Adrenal gland (tissue), 12 donors: ENCODE data around the gene CGNL1. TPM values are rescaled to one million over a fixed set of nuclear protein-coding genes. Genes with fewer than 3 reads are reported as not detected.
A peak's percentile ranks its signal among the peaks of the same experiment; 100 is the strongest.

Source experiments
- DNase-seq, 7 donors: peaks; one replicate each; pipeline ENCODE4 v3.0.0-alpha.2; 2019 to 2020
- H3K27ac ChIP-seq, 5 donors: fragments of 200-600 bp; sonication (generic) in 4 of 5; 1 replicate in 3 of 5; 2 replicates in 2 of 5; pipeline versions ENCODE4 v1.5.1 to v1.8.0; 2016 to 2020; ENCODE audit warnings: mild to moderate bottlenecking in 1 of 5
- H3K27me3 ChIP-seq: fragments of 200-600 bp; 2 replicates; pipeline ENCODE4 v1.8.0; 2021
- H3K36me3 ChIP-seq, 2 donors: fragments of 200-600 bp; replicated peaks in 1 of 2; 1 replicate in 1 of 2; 2 replicates in 1 of 2; pipeline versions ENCODE4 v1.5.1 to v1.8.0; 2018 to 2022
- H3K4me1 ChIP-seq, 2 donors: fragments of 200-600 bp; replicated peaks in 1 of 2; 1 replicate in 1 of 2; 2 replicates in 1 of 2; pipeline versions ENCODE4 v1.5.1 to v1.8.0; 2018 to 2021
- H3K4me3 ChIP-seq, 4 donors: fragments of 200-600 bp; sonication (generic) in 3 of 4; one replicate each; pipeline ENCODE4 v1.5.1; 2016 to 2018
- H3K9me3 ChIP-seq, 3 donors: fragments of 200-600 bp; sonication (generic) in 1 of 3; replicated peaks in 1 of 3; 1 replicate in 2 of 3; 2 replicates in 1 of 3; pipeline versions ENCODE4 v1.5.1 to v1.8.0; 2016 to 2021
- CTCF ChIP-seq, 6 experiments: fragments of 450-650 bp in 4 of 6; fragments of 200-600 bp in 2 of 6; sonication (generic) in 1 of 6; IDR thresholded peaks; 1 replicate in 5 of 6; 2 replicates in 1 of 6; pipeline versions ENCODE4 v1.5.1 to v1.8.0; 2016 to 2021; ENCODE audit warnings: antibody characterized with exemption in 6 of 6, mild to moderate bottlenecking in 2 of 6, moderate library complexity in 1 of 6
- POLR2A ChIP-seq, 2 donors: fragments of 450-650 bp; IDR thresholded peaks; one replicate each; pipeline ENCODE4 v1.6.1; 2017; ENCODE audit warnings: antibody characterized with exemption in 2 of 2, mild to moderate bottlenecking in 2 of 2, moderate library complexity in 1 of 2
- WGBS, 4 donors: extraction: QIAGEN DNeasy Blood & Tissue Kit in 2 of 4; methylation state at CpG; one replicate each; pipeline versions ENCODE4 v1.1.5 to v1.1.7; 2013 to 2017; 5-methylcytosine and 5-hydroxymethylcytosine counted together
- intact Hi-C, 2 donors: fragments of 100-400 bp; cut with DNase I; formaldehyde crosslinking; loops; one replicate each; pipeline versions ENCODE4 v1.14.1 to v1.15.0; 2022 to 2023
- polyA plus RNA-seq, 3 donors: library from polyadenylated mRNA; stranded (reverse); fragments of 200-250 nt in 2 of 3; fragments of 350-450 nt in 1 of 3; fragmentation: Illumina TruSeq in 1 of 3; extraction: RNeasy Lipid Tissue Mini Kit (QIAGEN cat#74804) in 1 of 3; gene quantifications; one replicate each; pipeline ENCODE4 v1.2.3, GENCODE V29; 2013 to 2014
- total RNA-seq, 9 donors: library from RNA; depleted of rRNA in 4 of 9; stranded (reverse); fragments of >200 nt in 4 of 9; fragments of 120-200 nt in 1 of 9; fragmentation: NEBNext Ultra II Directional in 1 of 9; extraction: Animal tissue kit (Norgen Biotek cat#: 25700) in 1 of 9; gene quantifications; one replicate each; pipeline versions ENCODE4 v1.1.0 to v1.2.4, GENCODE V29; 2013 to 2023
- donor health status: healthy with polysubstance abuse.
- donor health status: Bipolar disorder and iron deficiency.
- donor health status: DM: yes; HTN: yes; CAD: no.
- donor health status: DM: no; HTN: no; CAD: no.
- donor health status: DM: no; HTN: no; CAD: no.
- donor health status: DM: yes; HTN: yes; CAD: no.

The CGNL1 gene
- total and polyA plus RNA-seq, 12 donors: 5.2 to 49.5 (median 22.0) TPM

DNA sequence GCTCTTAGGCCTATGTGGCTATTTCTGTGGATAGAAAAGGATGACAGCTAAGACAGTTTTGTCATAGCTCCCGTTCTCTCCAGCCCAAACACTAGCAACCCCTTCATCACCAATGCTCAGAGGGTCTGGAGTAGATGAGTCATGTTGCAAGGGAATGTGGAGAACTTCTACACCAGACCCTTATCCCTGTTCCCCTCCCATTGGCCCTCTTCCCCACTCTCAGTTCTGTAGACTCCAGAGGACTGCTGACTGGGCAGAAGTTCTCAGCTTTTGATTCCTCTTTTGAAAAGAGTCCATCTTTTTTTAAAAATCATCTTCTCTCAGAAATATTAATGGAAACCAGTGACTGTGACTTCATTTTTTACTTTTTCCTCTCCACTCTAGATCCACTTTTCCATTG lies 213.0 kb downstream of the CGNL1 start:
- DNase-seq: peak in 1 of 7 donors; percentile 42
- TF ChIP-seq POLR2A (IDR thresholded peaks at IDR 0.05): no peak
- no peak for TF ChIP-seq CTCF (IDR thresholded peaks at IDR 0.05)
- WGBS, 4 donors: 44 to 85% (median 77%) methylated on average over 1 of the region's 1 CpG
- H3K27me3 ChIP-seq: no peaks in the 10 kb centered on the region
- no peaks in the 10 kb centered on the region for H3K9me3 ChIP-seq
- H3K4me1 ChIP-seq: peaks cover 8 to 21% of the 10 kb centered on the region in 2 donors
- no peaks in the 10 kb centered on the region for H3K36me3 ChIP-seq
- intact Hi-C loops: no loop called here
- peak overlapping the region in 2 of 5 donors; percentile 36 to 38 for H3K27ac ChIP-seq
- H3K4me3 ChIP-seq: no peak overlapping the region

GRCh38 chr15:57589754-57590153 lies 213.4 kb downstream of the CGNL1 start:
- Histone ChIP-seq H3K4me3 (no peak overlapping the region), H3K36me3 (no peaks in the 10 kb centered on the region), H3K4me1 (peaks cover 8 to 26% of the 10 kb centered on the region in 2 donors), H3K9me3 (no peaks in the 10 kb centered on the region), H3K27me3 (no peaks in the 10 kb centered on the region), H3K27ac (peak overlapping the region in 2 of 5 donors; percentile 36 to 38)
- 62 to 75% (median 69%) methylated on average over 2 of the region's 2 CpGs for WGBS, 4 donors
- intact Hi-C loops: no loop called here
- TF ChIP-seq CTCF (IDR thresholded peaks at IDR 0.05): no peak
- no peak for TF ChIP-seq POLR2A (IDR thresholded peaks at IDR 0.05)
- DNase-seq: no peak

DNA sequence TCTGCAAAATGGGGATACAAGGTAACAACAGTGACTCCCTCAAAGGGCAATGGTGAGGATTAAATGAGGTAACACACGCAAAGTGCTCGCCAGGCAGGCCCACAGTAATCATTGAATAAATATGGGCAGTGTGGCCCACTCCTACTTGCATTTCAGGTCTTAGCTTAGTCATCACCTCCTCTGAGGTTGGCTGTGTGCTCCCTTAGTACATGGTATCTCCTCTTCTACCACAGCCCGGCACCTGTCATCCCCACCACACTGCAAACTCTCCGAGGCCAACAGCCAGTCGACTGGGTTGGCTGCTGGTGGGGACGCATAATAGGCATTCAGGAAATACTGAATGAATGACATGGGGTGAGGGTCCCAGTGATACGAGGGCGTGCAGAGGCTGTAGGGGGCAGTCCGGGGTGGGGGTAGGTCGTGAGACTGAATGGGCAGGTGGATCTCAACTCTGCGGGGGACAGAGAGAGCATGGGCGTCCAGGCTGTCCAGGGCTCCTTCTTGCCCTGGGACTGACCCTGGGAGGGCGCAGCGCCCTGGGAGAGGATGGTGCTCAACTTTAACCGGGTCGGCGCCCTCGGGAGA lies 215.0 kb downstream of the CGNL1 start:
- WGBS, 4 donors: 13 to 25% (median 21%) methylated on average over 13 to 18 of the region's 18 CpGs
- peaks cover 15 to 42% of the 10 kb centered on the region in 2 donors for H3K4me1 ChIP-seq
- peak overlapping the region in 3 of 5 donors; percentile 71 to 82 (median 82) for H3K27ac ChIP-seq
- H3K36me3 ChIP-seq: no peaks in the 10 kb centered on the region
- DNase-seq: peak in 1 of 7 donors; percentile 31
- no peaks in the 10 kb centered on the region for H3K27me3 ChIP-seq
- intact Hi-C loops: no loop called here
- H3K4me3 ChIP-seq: peak overlapping the region in 2 of 4 donors; percentile 79 to 91
- TF ChIP-seq POLR2A (IDR thresholded peaks at IDR 0.05) (no peak), CTCF (IDR thresholded peaks at IDR 0.05) (no peak)
- H3K9me3 ChIP-seq: no peaks in the 10 kb centered on the region

DNA sequence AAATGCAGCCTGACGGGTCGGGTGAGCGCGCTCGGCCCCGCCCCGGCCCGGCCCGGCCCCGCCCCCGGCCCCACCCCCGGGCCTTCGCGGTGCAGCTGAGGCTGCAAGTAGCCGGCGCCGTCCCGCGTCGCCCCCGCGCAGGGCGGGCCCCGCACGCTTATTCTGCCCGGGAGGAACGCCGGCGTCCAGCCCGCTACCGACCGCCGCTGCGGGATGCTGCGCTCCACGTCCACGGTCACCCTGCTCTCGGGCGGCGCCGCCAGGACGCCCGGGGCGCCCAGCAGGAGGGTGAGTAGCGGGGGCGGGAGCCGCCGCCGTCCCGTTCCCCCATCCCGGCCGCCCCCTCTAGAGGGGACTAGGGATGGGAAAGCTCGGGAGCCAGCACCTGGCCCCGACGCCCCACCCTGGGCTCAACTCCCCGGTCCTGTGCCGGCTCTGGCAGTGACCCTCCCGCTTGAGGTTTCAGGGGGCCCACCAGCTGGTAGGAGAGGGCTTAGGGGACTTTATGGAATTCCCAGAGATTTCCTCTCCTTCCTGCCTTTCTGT lies 215.6 kb downstream of the CGNL1 start, which contains the start of gene MYZAP:
MYZAP (plus strand) TSS at position 83 of the 546 bp plus-strand sequence; CDS start at position 214, 131 bp downstream.
- 0 to 9% (median 2%) methylated on average over 7 to 58 of the region's 58 CpGs for WGBS, 4 donors
- TF ChIP-seq CTCF (IDR thresholded peaks at IDR 0.05): no peak
- TF ChIP-seq POLR2A (IDR thresholded peaks at IDR 0.05): peak in 1 of 2 donors; percentile 62
- peaks cover 19 to 48% of the 10 kb centered on the region in 2 donors for H3K4me1 ChIP-seq
- H3K4me3 ChIP-seq: peak within 1 kb of the TSS in 3 of 4 donors; percentile 23 to 91 (median 79)
- no peaks in the 10 kb centered on the region for H3K9me3 ChIP-seq
- intact Hi-C loops: no loop called here
- no peaks in the 10 kb centered on the region for H3K27me3 ChIP-seq
- H3K27ac ChIP-seq: peak within 1 kb of the TSS in 4 of 5 donors; percentile 60 to 82 (median 76)
- DNase-seq: peak; percentile 56 to 74 (median 67)
- no peaks in the 10 kb centered on the region for H3K36me3 ChIP-seq
